HG03097 (cell line): Measurements from ENCODE around the gene RPL27.
"Not testable (repeated sequence)": the region's sequence is repeated elsewhere in the genome, so short reads cannot be mapped to it uniquely, and the experiment has no call there.

Experiments used
- ATAC-seq: cut with Tn5 transposase; IDR thresholded peaks from one replicate; pipeline ENCODE4 v1.9.1; 2021; ENCODE audit not compliant: unreplicated experiment, low FRiP score

The RPL27 gene

GRCh38 chr17:42992872-42993271 lies 5.3 kb upstream of the RPL27 start:
- ATAC-seq = no peak

- ATAC-seq = not testable (repeated sequence)
Measured at GRCh38 chr17:42993913-42994312, 4.3 kb upstream of the RPL27 start.

GRCh38 chr17:42997390-42997983 lies 732 bp upstream of the RPL27 start:
- no peak for ATAC-seq

- no peak for ATAC-seq
Measured at GRCh38 chr17:42999003-42999525, 845 bp downstream of the RPL27 start.

- not testable (repeated sequence) for ATAC-seq
Measured at GRCh38 chr17:43000894-43001293, 2.7 kb downstream of the RPL27 start.

GRCh38 chr17:43003542-43004172 lies 5.4 kb downstream of the RPL27 start:
- ATAC-seq = no peak

GRCh38 chr17:43006639-43007551 lies 8.7 kb downstream of the RPL27 start, which contains the start of gene IFI35:
Gene IFI35, plus strand, starts transcription at chr17:43006784. Its CDS starts 164 bp downstream, at chr17:43006948.
- no peak for ATAC-seq

- ATAC-seq = no peak
Measured at GRCh38 chr17:43010667-43011308, 12.6 kb downstream of the RPL27 start.

GRCh38 chr17:43011728-43012472 lies 13.7 kb downstream of the RPL27 start:
- ATAC-seq = no peak

- no peak for ATAC-seq
Measured at GRCh38 chr17:43013296-43013695, 15.1 kb downstream of the RPL27 start.

- ATAC-seq = no peak
Measured at GRCh38 chr17:43014020-43014648, 15.9 kb downstream of the RPL27 start.

GRCh38 chr17:43014649-43015542 lies 16.7 kb downstream of the RPL27 start:
- ATAC-seq = no peak

- no peak for ATAC-seq
Measured at GRCh38 chr17:43015579-43015978, 17.4 kb downstream of the RPL27 start.

- no peak for ATAC-seq
Measured at GRCh38 chr17:43016216-43016615, 18.0 kb downstream of the RPL27 start.

- ATAC-seq = no peak
Measured at GRCh38 chr17:43018008-43018853, 20.0 kb downstream of the RPL27 start.

GRCh38 chr17:43018932-43019331 lies 20.7 kb downstream of the RPL27 start:
- ATAC-seq = no peak

- no peak for ATAC-seq
Measured at GRCh38 chr17:43019418-43019817, 21.2 kb downstream of the RPL27 start.
